ENCODE measurements around the gene C5orf63. TPM values are rescaled to one million over a fixed set of nuclear protein-coding genes. Genes with fewer than 3 reads are reported as not detected.
"Not testable (repeated sequence)": the region's sequence is repeated elsewhere in the genome, so short reads cannot be mapped to it uniquely, and the experiment has no call there.

The C5orf63 gene
- 1 to 10 TPM; 1.9 to 4.7 (median 4.7) TPM for polyA plus RNA-seq

- H3K27ac ChIP-seq (ENCODE audit: low read depth, low read length): no peak within 1 kb of the TSS
- WGBS, 3 donors: 12 to 23% (median 15%) methylated on average over 56 of the region's 56 CpGs
Measured at GRCh38 chr5:127072861-127073846, at the start of gene C5orf63. TSS of gene C5orf63 (minus strand) at chr5:127073502. CDS start at chr5:127058995, 14,507 bp downstream.

- no peak overlapping the region for H3K27ac ChIP-seq (ENCODE audit: low read depth, low read length)
- WGBS, 3 donors: 92 to 98% (median 97%) methylated on average over 3 of the region's 3 CpGs
Measured at GRCh38 chr5:127112347-127112864, 39.1 kb upstream of the C5orf63 start.

GRCh38 chr5:127111112-127111511 is 37.8 kb upstream of the C5orf63 start:
- WGBS, 3 donors: 64 to 71% (median 71%) methylated on average over 2 of the region's 2 CpGs
- no peak overlapping the region for H3K27ac ChIP-seq (ENCODE audit: low read depth, low read length)

GRCh38 chr5:127108624-127109260 is 35.4 kb upstream of the C5orf63 start:
- not testable (repeated sequence) for H3K27ac ChIP-seq (ENCODE audit: low read depth, low read length)
- 83 to 85% (median 84%) methylated on average over 9 of the region's 9 CpGs for whole genome bisulfite sequencing, 3 donors

DNA sequence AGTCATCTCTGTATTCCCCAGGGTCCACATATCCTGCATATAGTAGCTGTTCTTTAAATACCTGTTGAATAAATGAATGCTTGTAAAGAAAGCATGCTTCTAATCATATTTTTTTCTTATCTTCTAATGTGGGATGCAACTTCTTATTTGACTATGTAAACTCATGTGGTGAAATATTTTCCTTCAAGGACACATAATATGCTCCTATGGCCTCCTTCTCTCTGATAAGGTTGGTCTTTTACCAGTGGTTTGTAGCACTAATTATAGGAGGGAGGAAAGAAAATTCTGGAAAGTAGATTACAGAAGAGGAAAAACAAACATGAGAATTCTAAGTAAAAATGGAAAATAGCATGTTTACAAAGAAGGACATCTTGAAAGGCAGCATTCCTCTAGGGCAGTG is 28.6 kb upstream of the C5orf63 start:
- no peak overlapping the region for H3K27ac ChIP-seq (ENCODE audit: low read depth, low read length)

DNA sequence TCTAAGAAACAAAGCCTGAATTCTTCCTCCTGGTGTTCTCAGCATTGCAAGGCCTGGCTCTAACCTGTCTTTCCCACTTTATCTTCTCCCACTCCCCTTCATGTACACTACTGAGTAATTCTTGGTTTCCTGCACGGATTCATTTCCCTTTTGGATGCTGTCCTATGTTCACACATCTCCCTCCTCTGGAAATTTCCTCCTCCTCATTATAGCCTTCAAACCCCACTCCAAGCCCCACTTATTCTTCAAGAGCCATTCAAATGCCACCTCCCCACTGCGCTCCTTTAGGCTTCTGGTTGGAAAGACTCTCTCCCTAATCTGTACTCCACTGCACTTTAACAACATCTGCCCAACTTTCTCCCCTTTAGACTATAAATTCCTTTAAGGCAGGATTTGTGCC is 28.2 kb upstream of the C5orf63 start:
- 67 to 76% (median 75%) methylated on average over 2 of the region's 2 CpGs for WGBS, 3 donors
- H3K27ac ChIP-seq (ENCODE audit: low read depth, low read length): no peak overlapping the region

DNA sequence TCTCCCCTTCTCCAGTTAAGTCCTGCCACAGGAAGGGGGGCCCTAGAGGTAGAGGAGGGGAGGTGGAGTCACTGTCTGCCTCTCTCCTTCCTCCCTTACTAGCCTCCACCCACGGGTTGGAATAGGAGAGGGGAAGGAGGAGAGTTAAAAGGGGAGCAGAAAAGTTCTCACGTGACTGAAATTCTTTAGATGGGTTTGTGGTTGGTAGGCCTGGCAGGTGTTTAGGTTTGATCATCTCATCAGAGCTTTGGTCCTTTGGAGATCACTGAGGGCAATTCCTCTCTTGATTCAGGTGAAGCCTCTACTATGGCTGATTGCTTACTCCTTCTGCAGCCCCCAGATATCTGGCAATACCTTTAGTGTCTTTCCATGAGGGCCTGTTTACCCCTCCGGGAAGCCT is 24.9 kb upstream of the C5orf63 start:
- H3K27ac ChIP-seq (ENCODE audit: low read depth, low read length): no peak overlapping the region
- 64 to 72% (median 66%) methylated on average over 2 to 3 of the region's 3 CpGs for WGBS, 3 donors

DNA sequence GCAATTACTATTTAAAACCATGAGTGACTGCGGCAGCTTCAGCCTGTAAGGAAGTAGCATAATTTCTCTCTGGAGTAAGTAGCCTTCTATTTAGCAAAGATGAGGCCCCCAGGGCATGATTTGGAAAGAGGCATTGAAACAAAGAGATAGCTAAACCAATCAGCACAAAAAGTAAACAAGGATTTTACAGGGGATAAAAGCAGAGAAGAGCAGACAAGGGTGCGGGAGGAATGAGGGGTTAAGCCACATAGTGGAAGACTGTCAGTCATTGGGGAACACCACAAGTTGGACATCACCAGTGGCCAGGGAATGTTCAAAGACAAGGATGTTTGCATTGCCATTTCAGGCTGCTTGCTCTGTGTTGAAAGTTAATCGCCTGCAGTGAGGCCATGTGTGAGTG is 24.0 kb upstream of the C5orf63 start:
- 66 to 79% (median 69%) methylated on average over 3 of the region's 3 CpGs for WGBS, 3 donors

DNA sequence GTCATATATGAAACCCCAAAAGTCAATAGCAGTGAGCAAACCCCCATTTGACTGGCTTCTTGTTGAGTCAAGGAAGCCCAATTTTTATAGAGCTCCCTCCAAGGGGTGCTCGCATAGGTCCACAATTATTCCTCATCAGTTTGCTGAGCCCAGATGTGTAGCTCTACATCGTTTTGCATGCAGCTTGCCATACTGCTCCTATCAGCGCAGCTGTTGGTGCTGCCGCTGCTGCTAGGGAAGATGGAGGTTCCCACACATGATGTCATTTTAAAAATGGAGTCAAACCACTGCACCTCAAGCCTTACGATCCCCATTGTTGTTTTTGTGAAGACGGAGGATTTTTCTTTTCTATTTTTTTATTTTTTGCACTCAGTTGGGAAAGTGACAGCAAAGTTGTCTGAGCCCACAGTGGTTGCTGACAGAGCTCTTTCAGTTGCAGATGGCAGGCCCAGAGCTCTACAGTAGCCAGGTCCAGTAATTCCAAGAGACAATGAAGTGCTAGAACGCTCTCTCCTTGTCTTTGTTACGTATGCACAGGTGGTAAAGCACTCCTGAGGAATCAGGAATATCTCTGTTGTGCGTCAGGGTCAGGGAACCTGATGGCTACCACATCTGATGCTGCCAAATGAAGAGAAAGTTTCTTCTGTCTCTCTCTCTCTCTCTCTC is 23.2 kb upstream of the C5orf63 start:
- WGBS, 3 donors: 79 to 90% (median 85%) methylated on average over 9 of the region's 9 CpGs
- H3K27ac ChIP-seq (ENCODE audit: low read depth, low read length): no peak overlapping the region

More for the DNA sequence above, 24.0 kb upstream of the C5orf63 start:
- no peak overlapping the region for H3K27ac ChIP-seq (ENCODE audit: low read depth, low read length)

- WGBS, 3 donors: 86 to 97% (median 96%) methylated on average over 2 of the region's 2 CpGs
- H3K27ac ChIP-seq (ENCODE audit: low read depth, low read length): no peak overlapping the region
Measured at GRCh38 chr5:127094161-127094814, 21.0 kb upstream of the C5orf63 start.

DNA sequence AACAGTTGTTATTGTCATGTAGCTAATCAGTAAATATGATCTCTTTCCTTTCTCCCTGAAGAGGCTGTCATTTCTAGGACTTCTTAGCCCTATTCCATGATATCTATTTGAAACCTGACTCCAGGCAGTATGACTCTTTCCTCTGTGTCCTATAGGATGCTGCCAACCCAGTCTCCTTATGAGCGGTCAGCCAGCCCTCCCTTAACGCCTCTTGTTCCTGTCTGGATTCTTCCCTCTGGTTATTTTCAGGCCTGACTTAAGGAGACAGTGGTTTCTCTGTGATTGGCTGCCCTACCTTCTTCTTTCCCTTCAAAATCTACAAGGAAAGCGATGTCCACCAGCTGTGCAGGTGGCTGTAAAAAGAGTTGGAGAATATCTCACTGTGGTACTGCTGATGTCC is 19.4 kb upstream of the C5orf63 start:
- no peak overlapping the region for H3K27ac ChIP-seq (ENCODE audit: low read depth, low read length)
- 59 to 75% (median 70%) methylated on average over 3 of the region's 3 CpGs for WGBS, 3 donors

DNA sequence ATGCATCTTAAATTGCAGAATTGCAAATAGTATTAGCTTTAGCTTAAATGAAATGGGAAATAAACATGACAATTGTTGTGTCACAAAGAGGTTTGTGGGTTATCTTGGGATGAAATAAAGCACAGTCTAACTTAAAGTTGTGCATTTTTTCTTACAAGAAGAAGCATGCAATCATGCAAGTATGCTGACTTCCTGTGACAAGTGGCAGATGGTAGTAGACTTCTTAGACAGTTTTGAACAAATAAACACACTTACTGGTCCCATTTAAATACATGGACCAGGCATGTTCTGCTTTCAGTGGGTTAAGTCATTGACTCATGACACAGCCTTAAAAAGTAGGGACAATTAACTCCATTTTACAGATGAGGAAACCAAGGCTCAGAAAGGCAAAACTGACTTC is 15.9 kb upstream of the C5orf63 start:
- H3K27ac ChIP-seq (ENCODE audit: low read depth, low read length): no peak overlapping the region

GRCh38 chr5:127088251-127088650 is 14.9 kb upstream of the C5orf63 start:
- 25 to 87% (median 30%) methylated on average over 1 of the region's 1 CpG for WGBS, 3 donors
- H3K27ac ChIP-seq (ENCODE audit: low read depth, low read length): no peak overlapping the region

DNA sequence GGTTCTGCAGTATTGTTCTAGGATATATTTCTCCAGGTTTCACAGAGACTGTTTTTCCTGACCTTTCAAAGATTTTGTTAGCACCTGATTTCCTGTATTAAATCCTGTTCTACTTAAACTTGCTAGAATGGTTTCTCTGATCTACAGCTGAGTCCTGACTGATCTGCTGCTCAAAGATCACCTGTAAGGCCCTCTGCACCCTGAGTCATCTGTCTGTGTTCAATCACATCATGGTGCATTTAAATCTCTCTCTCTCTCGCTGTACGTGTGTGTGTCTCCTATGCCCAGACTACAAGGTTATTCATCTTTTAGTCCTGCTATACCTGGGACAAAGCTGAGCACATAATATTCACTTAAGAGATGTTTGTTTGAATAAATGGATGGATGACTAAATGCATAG is 13.3 kb upstream of the C5orf63 start:
- 88 to 94% (median 92%) methylated on average over 2 of the region's 2 CpGs for WGBS, 3 donors
- H3K27ac ChIP-seq (ENCODE audit: low read depth, low read length): no peak overlapping the region

GRCh38 chr5:127085796-127086195 is 12.5 kb upstream of the C5orf63 start:
- H3K27ac ChIP-seq (ENCODE audit: low read depth, low read length): no peak overlapping the region
- 84 to 86% (median 85%) methylated on average over 5 of the region's 5 CpGs for WGBS, 3 donors

GRCh38 chr5:127085371-127085770 is 12.1 kb upstream of the C5orf63 start:
- H3K27ac ChIP-seq (ENCODE audit: low read depth, low read length): no peak overlapping the region
- 74 to 91% (median 83%) methylated on average over 2 of the region's 2 CpGs for WGBS, 3 donors

GRCh38 chr5:127084656-127085055 is 11.4 kb upstream of the C5orf63 start:
- WGBS, 3 donors: 81 to 96% (median 85%) methylated on average over 3 of the region's 3 CpGs

GRCh38 chr5:127083711-127084110 is 10.4 kb upstream of the C5orf63 start:
- WGBS, 3 donors: 92 to 98% (median 98%) methylated on average over 2 of the region's 2 CpGs
- no peak overlapping the region for H3K27ac ChIP-seq (ENCODE audit: low read depth, low read length)

More at GRCh38 chr5:127084656-127085055, 11.4 kb upstream of the C5orf63 start:
- H3K27ac ChIP-seq (ENCODE audit: low read depth, low read length): no peak overlapping the region

All from adipose tissue (tissue), 3 donors.